Measurements from ENCODE around the gene DOC2B. TPM values are rescaled to one million over a fixed set of nuclear protein-coding genes. Genes with fewer than 3 reads are reported as not detected.
A peak's percentile ranks its signal among the peaks of the same experiment; 100 is the strongest.
"Not testable (repeated sequence)": the region's sequence is repeated elsewhere in the genome, so short reads cannot be mapped to it uniquely, and the experiment has no call there.

The DOC2B gene
- total RNA-seq, 1 donor: not detected

GRCh38 chr17:204427-205147 is 23.1 kb upstream of the DOC2B start:
- H3K4me3 ChIP-seq (ENCODE audit: low read depth, low read length): no peak overlapping the region
- DNase-seq (ENCODE audit: low read depth): no peak
- TF ChIP-seq CTCF (IDR thresholded peaks at IDR 0.05; ENCODE audit: insufficient read depth, low read depth, low read length): no peak

GRCh38 chr17:202501-202951 is 21.1 kb upstream of the DOC2B start:
- no peak for DNase-seq (ENCODE audit: low read depth)
- TF ChIP-seq CTCF (IDR thresholded peaks at IDR 0.05; ENCODE audit: insufficient read depth, low read depth, low read length): no peak
- no peak overlapping the region for H3K4me3 ChIP-seq (ENCODE audit: low read depth, low read length)

GRCh38 chr17:201736-202135 is 20.3 kb upstream of the DOC2B start:
- H3K4me3 ChIP-seq (ENCODE audit: low read depth, low read length); DNase-seq (ENCODE audit: low read depth): not testable (repeated sequence)

- not testable (repeated sequence) for H3K4me3 ChIP-seq (ENCODE audit: low read depth, low read length); DNase-seq (ENCODE audit: low read depth)
Observed at GRCh38 chr17:201257-201656, 19.8 kb upstream of the DOC2B start.

- TF ChIP-seq CTCF (IDR thresholded peaks at IDR 0.05; ENCODE audit: insufficient read depth, low read depth, low read length): no peak
- H3K4me3 ChIP-seq (ENCODE audit: low read depth, low read length): no peak overlapping the region
- no peak for DNase-seq (ENCODE audit: low read depth)
Observed at GRCh38 chr17:200586-200985, 19.1 kb upstream of the DOC2B start.

- DNase-seq (ENCODE audit: low read depth): no peak
Observed at GRCh38 chr17:199806-200545, 18.5 kb upstream of the DOC2B start.

DNA sequence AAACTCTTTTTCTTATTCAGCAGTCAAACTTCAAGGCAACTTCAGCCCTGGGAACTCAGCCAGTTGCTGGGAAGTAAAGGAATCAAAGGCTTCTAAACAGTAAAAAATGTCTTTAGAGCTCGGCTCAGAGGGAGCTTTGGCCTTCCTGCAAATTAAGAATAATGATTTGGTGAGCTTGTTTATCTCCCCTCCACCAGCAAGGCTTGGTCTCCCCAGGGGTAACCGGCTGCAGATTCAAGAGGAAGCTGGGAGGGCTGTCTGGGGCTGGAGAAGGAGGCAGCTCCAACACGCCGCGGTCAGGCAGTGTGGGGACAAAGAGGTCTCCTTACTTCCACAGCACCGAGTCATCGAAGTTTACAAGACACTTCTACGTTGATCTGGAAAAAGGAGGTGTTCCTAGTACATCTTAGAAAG is 17.7 kb upstream of the DOC2B start:
- H3K4me3 ChIP-seq (ENCODE audit: low read depth, low read length): no peak overlapping the region
- DNase-seq (ENCODE audit: low read depth): peak; percentile 8
- TF ChIP-seq CTCF (IDR thresholded peaks at IDR 0.05; ENCODE audit: insufficient read depth, low read depth, low read length): no peak

More at GRCh38 chr17:199806-200545, 18.5 kb upstream of the DOC2B start:
- no peak for TF ChIP-seq CTCF (IDR thresholded peaks at IDR 0.05; ENCODE audit: insufficient read depth, low read depth, low read length)
- no peak overlapping the region for H3K4me3 ChIP-seq (ENCODE audit: low read depth, low read length)

DNA sequence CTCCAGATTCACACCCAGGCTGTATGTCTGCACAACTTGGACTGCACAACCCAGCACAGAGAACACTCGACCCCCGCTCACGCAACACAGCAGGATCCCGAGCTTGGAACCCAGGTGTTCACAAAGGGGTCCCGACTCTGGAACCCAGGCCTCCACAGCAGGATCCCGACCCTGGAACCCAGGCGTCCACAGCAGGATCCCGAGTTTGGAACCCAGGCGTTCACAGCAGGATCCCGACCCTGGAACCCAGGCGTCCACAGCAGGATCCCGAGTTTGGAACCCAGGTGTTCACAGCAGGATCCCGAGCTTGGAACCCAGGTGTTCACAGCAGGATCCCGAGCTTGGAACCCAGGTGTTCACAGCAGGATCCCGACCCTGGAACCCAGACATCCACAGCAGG is 16.8 kb upstream of the DOC2B start:
- not testable (repeated sequence) for DNase-seq (ENCODE audit: low read depth)

More for the DNA sequence above, 16.8 kb upstream of the DOC2B start:
- not testable (repeated sequence) for H3K4me3 ChIP-seq (ENCODE audit: low read depth, low read length)

Data from fibroblast of villous mesenchyme (primary cell).